ENCODE measurements around the gene FRZB. TPM values are rescaled to one million over a fixed set of nuclear protein-coding genes. Genes with fewer than 3 reads are reported as not detected.

The FRZB gene
- total and polyA plus RNA-seq, 2 of the 13 experiments (the other 11 are each of a cell fraction or from before 2014, with no cell fraction given), result 0.04 to 1.2 TPM

- TF ChIP-seq KLF16 (CRISPR knock-in tag; IDR thresholded peaks at IDR 0.05), result no peak
- TF ChIP-seq ZFP91 (CRISPR knock-in tag; IDR thresholded peaks at IDR 0.05; ENCODE audit: borderline replicate concordance), result peak; percentile 36; the same call in 1 of the 2 replicates
- TF ChIP-seq CSRNP1 (CRISPR knock-in tag; IDR thresholded peaks at IDR 0.05), result 0 out of 2 replicates have a peak, but pooled peaks have one; percentile 52
- no peak for TF ChIP-seq HNF1B (CRISPR knock-in tag; IDR thresholded peaks at IDR 0.05)
- TF ChIP-seq DNMT1 (CRISPR knock-in tag; IDR thresholded peaks at IDR 0.05), result 0 out of 2 replicates have a peak, but pooled peaks have one; percentile 21
- no peak; the same call in 1 of the 2 replicates for TF ChIP-seq ZNF776 (CRISPR knock-in tag; IDR thresholded peaks at IDR 0.05)
Observed at GRCh38 chr2:182866461-182867406, at the start of gene FRZB (continued).

Data from HepG2 (cell line).